Hypothalamus (tissue), 51 donors: ENCODE data around the gene ATF6B.
A peak's percentile ranks its signal among the peaks of the same experiment; 100 is the strongest.
"Not testable (repeated sequence)": the region's sequence is repeated elsewhere in the genome, so short reads cannot be mapped to it uniquely, and the experiment has no call there.

Source experiments
- DNase-seq, 51 donors: peaks; one replicate each; lab custom pipeline; 2025; lab: John Stamatoyannopoulos, UW

ATF6B gene

GRCh38 chr6:32085759-32086459, 42.1 kb downstream of the ATF6B start:
- DNase-seq, result no peak

- no peak for DNase-seq
Measured at GRCh38 chr6:32084780-32085179, 43.3 kb downstream of the ATF6B start.

- no peak for DNase-seq
Measured at GRCh38 chr6:32083812-32084768, 44.0 kb downstream of the ATF6B start.

- no peak for DNase-seq
Measured at GRCh38 chr6:32082935-32083334, 45.1 kb downstream of the ATF6B start.

- DNase-seq, result no peak
Measured at GRCh38 chr6:32082478-32082877, 45.6 kb downstream of the ATF6B start.

- DNase-seq, result peak in 1 of 51 donors; percentile 31
Measured at GRCh38 chr6:32081168-32081990, 46.7 kb downstream of the ATF6B start.

GRCh38 chr6:32079566-32080290, 48.3 kb downstream of the ATF6B start:
- DNase-seq, result no peak

GRCh38 chr6:32076321-32076809, 51.7 kb downstream of the ATF6B start:
- no peak for DNase-seq

- DNase-seq, result no peak
Measured at GRCh38 chr6:32075781-32076180, 52.3 kb downstream of the ATF6B start.

GRCh38 chr6:32074996-32075532, 53.0 kb downstream of the ATF6B start:
- DNase-seq, result no peak

- no peak for DNase-seq
Measured at GRCh38 chr6:32073613-32074012, 54.4 kb downstream of the ATF6B start.

- DNase-seq, result no peak
Measured at GRCh38 chr6:32073101-32073500, 54.9 kb downstream of the ATF6B start.

GRCh38 chr6:32070814-32071543, 57.1 kb downstream of the ATF6B start:
- DNase-seq, result no peak

- DNase-seq, result no peak
Measured at GRCh38 chr6:32069878-32070515, 58.0 kb downstream of the ATF6B start.

- DNase-seq, result no peak
Measured at GRCh38 chr6:32069460-32069859, 58.6 kb downstream of the ATF6B start.

- no peak for DNase-seq
Measured at GRCh38 chr6:32068867-32069266, 59.2 kb downstream of the ATF6B start.

GRCh38 chr6:32068315-32068714, 59.7 kb downstream of the ATF6B start:
- DNase-seq, result not testable (repeated sequence)

GRCh38 chr6:32067521-32067920, 60.5 kb downstream of the ATF6B start:
- not testable (repeated sequence) for DNase-seq
